ENCODE measurements around the gene ZNF740.

DNA sequence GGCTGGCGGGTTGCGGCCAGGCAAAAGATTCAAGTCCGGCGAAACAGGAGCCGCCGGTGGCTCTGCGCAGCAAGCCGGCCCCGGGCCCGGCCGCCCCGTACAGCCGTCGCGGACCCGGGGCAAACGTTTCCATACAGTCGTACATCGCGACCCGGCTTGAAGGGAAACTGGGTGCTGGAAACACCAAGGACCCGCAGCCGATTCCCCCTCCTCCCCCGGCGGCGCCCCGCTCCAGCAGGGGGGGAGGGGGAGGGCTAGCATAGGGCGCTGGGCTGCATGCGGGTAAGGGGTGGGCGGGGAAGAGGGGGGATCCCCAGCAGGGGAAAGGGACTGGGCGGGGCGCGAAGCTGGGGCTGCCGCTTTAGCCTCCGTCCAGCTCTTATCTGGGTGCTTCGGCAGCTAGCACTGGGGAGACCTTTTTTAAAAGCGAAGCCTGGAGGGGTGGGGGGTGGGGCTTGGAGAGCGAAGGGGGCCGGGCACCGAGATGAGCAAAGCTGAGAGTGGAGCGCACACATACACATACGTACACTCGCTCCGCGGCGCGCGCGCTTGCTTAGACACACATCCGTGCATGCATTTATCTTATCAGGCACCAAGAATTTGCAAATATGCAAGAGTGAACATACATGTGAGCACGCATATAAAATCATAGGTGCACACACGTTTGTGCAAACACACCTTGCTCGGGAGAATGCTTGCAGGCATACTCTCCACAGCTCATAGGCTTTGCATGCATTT lies 39.6 kb downstream of the ZNF740 start:
- TF ChIP-seq, protein P1, sequence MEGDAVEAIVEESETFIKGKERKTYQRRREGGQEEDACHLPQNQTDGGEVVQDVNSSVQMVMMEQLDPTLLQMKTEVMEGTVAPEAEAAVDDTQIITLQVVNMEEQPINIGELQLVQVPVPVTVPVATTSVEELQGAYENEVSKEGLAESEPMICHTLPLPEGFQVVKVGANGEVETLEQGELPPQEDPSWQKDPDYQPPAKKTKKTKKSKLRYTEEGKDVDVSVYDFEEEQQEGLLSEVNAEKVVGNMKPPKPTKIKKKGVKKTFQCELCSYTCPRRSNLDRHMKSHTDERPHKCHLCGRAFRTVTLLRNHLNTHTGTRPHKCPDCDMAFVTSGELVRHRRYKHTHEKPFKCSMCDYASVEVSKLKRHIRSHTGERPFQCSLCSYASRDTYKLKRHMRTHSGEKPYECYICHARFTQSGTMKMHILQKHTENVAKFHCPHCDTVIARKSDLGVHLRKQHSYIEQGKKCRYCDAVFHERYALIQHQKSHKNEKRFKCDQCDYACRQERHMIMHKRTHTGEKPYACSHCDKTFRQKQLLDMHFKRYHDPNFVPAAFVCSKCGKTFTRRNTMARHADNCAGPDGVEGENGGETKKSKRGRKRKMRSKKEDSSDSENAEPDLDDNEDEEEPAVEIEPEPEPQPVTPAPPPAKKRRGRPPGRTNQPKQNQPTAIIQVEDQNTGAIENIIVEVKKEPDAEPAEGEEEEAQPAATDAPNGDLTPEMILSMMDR (conservative IDR thresholded peaks at IDR 0.05 in 1 of 2, IDR thresholded peaks at IDR 0.05 in 1 of 2; ENCODE audit: extremely low read depth in 1 of 2, insufficient read depth in 1 of 2, low read depth in 1 of 2, low read length in 2 of 2): no peak
- TF ChIP-seq EZH2 (IDR thresholded peaks at IDR 0.05; ENCODE audit: borderline replicate concordance, low read length): no peak
